Keratinocyte (primary cell): Measurements from ENCODE around the gene DDX51. TPM values are rescaled to one million over a fixed set of nuclear protein-coding genes. Genes with fewer than 3 reads are reported as not detected.

ENCODE experiments used
- DNase-seq: peaks from one replicate; pipeline ENCODE4 v3.0.0-alpha.2; 2011; ENCODE audit warnings: low read depth, missing footprints, low spot score
- FAIRE-seq: peaks from 2 replicates; lab custom pipeline; 2011; peaks lifted over from hg19 to GRCh38; lab: Jason Lieb, UNC
- H2AFZ ChIP-seq: 2 replicates; pipeline ENCODE4 v1.6.0; 2012; ENCODE audit warnings: low read length, control low read depth, inconsistent platforms; ENCODE audit not compliant: control insufficient read depth
- H3K27ac ChIP-seq: 2 replicates; pipeline ENCODE4 v1.5.1; 2011; ENCODE audit warnings: low read length; ENCODE audit not compliant: control insufficient read depth, insufficient read depth
- H3K27me3 ChIP-seq: 3 replicates; pipeline ENCODE4 v1.6.0; 2011; ENCODE audit warnings: low read length; ENCODE audit not compliant: control insufficient read depth, insufficient read depth; ENCODE audit errors: extremely low read depth
- H3K36me3 ChIP-seq, 2 experiments: 2 replicates in 1 of 2; 3 replicates in 1 of 2; pipeline ENCODE4 v1.5.1; 2011; ENCODE audit warnings: low read length in 2 of 2, mild to moderate bottlenecking in 1 of 2; ENCODE audit not compliant: control insufficient read depth in 2 of 2, insufficient read depth in 2 of 2; ENCODE audit errors: extremely low read depth in 1 of 2
- H3K4me1 ChIP-seq: 3 replicates; pipeline ENCODE4 v1.5.1; 2011; ENCODE audit warnings: low read length; ENCODE audit not compliant: control insufficient read depth, insufficient read depth; ENCODE audit errors: extremely low read depth
- H3K4me2 ChIP-seq: 3 replicates; pipeline ENCODE4 v1.6.0; 2011; ENCODE audit warnings: low read depth, low read length; ENCODE audit not compliant: control insufficient read depth, insufficient read depth; ENCODE audit errors: extremely low read depth
- H3K4me3 ChIP-seq, 3 experiments: fragments of 200-600 bp in 1 of 3; sonication (generic) in 1 of 3; 2 replicates in 2 of 3; 3 replicates in 1 of 3; pipeline ENCODE4 v1.5.1; 2011 to 2016; ENCODE audit warnings: low read length in 3 of 3, mild to moderate bottlenecking in 3 of 3, control low read depth in 2 of 3, inconsistent platforms in 1 of 3, low read depth in 1 of 3, mixed read lengths in 1 of 3, mixed run types in 1 of 3, moderate library complexity in 1 of 3; ENCODE audit not compliant: control insufficient read depth in 2 of 3, insufficient read depth in 2 of 3; ENCODE audit errors: extremely low read depth in 1 of 3
- H3K79me2 ChIP-seq: 2 replicates; pipeline ENCODE4 v1.6.0; 2012; ENCODE audit warnings: low read length; ENCODE audit not compliant: control insufficient read depth, insufficient read depth
- H3K9ac ChIP-seq: 3 replicates; pipeline ENCODE4 v1.6.0; 2011; ENCODE audit warnings: low read length; ENCODE audit not compliant: control insufficient read depth, insufficient read depth; ENCODE audit errors: extremely low read depth
- H3K9me1 ChIP-seq: 3 replicates; pipeline ENCODE4 v1.6.0; 2011; ENCODE audit warnings: low read length; ENCODE audit not compliant: control insufficient read depth, insufficient read depth; ENCODE audit errors: extremely low read depth
- H3K9me3 ChIP-seq: 2 replicates; pipeline ENCODE4 v1.5.1; 2012; ENCODE audit warnings: low read depth, low read length; ENCODE audit not compliant: control insufficient read depth
- H4K20me1 ChIP-seq: 3 replicates; pipeline ENCODE4 v1.6.0; 2011; ENCODE audit warnings: low read length; ENCODE audit not compliant: control insufficient read depth, insufficient read depth; ENCODE audit errors: extremely low read depth
- EZH2 ChIP-seq: IDR thresholded peaks from one replicate; pipeline ENCODE4 v1.6.1; 2012; ENCODE audit warnings: inconsistent platforms, mild to moderate bottlenecking, low read length, moderate library complexity
- dilution Hi-C: fragments of 300-500 bp; cut with MboI; formaldehyde crosslinking; loops from one replicate; pipeline ENCODE4 v1.7.0; 2020; ENCODE audit warnings: low sequenced_read_pairs; ENCODE audit not compliant: extremely low pct_ligation_motif_present
- polyA plus RNA-seq, 5 experiments: library from polyadenylated mRNA; depleted of rRNA in 3 of 5; stranded (reverse) in 3 of 5; stranded (forward) in 1 of 5; unstranded in 1 of 5; fragments of >200 nt; gene quantifications; 1 replicate in 1 of 5; 2 replicates in 3 of 5; 3 replicates in 1 of 5; pipeline versions ENCODE4 v1.2.1 to v1.2.3, GENCODE V29; 2011 to 2012; ENCODE audit warnings: missing spikeins in 2 of 5, low read depth in 1 of 5, low replicate concordance in 1 of 5
- TF ChIP-seq, protein P1 (sequence below), 3 experiments: IDR thresholded peaks in 1 of 3; conservative IDR thresholded peaks in 1 of 3; optimal IDR thresholded peaks in 1 of 3; 2 replicates in 2 of 3; 3 replicates in 1 of 3; pipeline versions ENCODE3 to v1.5.1; 2011; ENCODE audit warnings: low read length in 3 of 3, mild to moderate bottlenecking in 3 of 3, moderate library complexity in 2 of 3, control low read depth in 1 of 3, inconsistent platforms in 1 of 3; ENCODE audit not compliant: insufficient read depth in 2 of 3; ENCODE audit errors: extremely low read depth in 1 of 3

The DDX51 gene
- polyA plus RNA-seq, 1 donor (not counting 4 experiments of a cell fraction or from before 2014, with no cell fraction given), result 7.4 TPM

- dilution Hi-C loops, result no loop called here
- FAIRE-seq (no peak), DNase-seq (no peak)
- no peaks in the 10 kb centered on the region for H3K9me3 ChIP-seq
- no peaks in the 10 kb centered on the region for H3K79me2 ChIP-seq
- no peak overlapping the region for H2AFZ ChIP-seq
- H3K9ac ChIP-seq, result no peak overlapping the region
- H3K4me2 ChIP-seq, result no peak overlapping the region
- H3K4me3 ChIP-seq, result no peak overlapping the region
- H3K36me3 ChIP-seq, result peaks cover 0 to 5% of the 10 kb centered on the region in 2 experiments
- no peaks in the 10 kb centered on the region for H3K27me3 ChIP-seq
- no peak for TF ChIP-seq EZH2
- H3K27ac ChIP-seq, result no peak overlapping the region
- H4K20me1 ChIP-seq, result no peaks in the 10 kb centered on the region
- H3K9me1 ChIP-seq, result no peaks in the 10 kb centered on the region
- no peaks in the 10 kb centered on the region for H3K4me1 ChIP-seq
These were observed 41.8 kb downstream of the DDX51 start for GRCh38 chr12:132102297-132102696.

DNA sequence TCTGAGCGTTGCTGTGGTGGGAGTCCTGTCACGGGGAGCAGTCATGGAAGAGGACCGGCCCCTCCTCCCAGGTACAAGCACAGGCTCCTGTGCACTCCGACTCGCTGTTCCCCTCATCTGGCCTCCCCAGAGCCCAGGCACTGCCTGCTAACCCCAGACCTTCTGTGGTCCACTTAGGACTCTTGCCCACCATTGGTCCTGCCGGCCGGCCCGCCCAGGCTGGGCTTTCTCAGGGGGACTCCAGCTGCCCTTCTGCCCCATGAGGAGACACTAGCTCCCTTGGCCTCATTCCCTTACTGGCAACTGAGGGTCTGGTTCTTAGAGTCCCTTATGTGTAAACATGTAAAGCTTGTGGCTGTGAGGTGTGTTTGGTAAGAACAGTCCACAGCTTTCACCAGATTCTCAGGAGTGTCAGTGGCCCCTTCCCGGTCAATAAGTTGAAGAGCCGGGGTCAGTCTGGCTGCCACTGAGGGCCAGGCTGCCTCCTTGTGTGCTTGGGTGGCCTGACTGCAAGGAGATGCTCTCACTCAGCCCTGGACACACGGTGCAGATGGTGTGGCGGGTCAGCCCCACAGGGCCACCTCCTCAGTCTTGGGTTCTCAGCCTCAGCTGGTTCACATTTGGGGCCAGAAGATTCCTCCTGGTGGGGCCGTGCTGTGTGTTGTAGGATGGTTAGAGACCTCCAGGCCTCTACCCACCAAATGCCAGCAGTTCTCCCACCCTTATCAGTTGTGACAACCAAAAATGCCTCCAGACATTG lies 43.6 kb downstream of the DDX51 start:
- H3K9me1 ChIP-seq, result no peaks in the 10 kb centered on the region
- H3K4me1 ChIP-seq, result no peaks in the 10 kb centered on the region
- dilution Hi-C loops, result no loop called here
- H3K79me2 ChIP-seq, result peaks cover 3% of the 10 kb centered on the region
- no peaks in the 10 kb centered on the region for H4K20me1 ChIP-seq
- no peaks in the 10 kb centered on the region for H3K9me3 ChIP-seq
- H3K9ac ChIP-seq, result no peak overlapping the region
- no peak overlapping the region for H3K4me2 ChIP-seq
- H3K27ac ChIP-seq, result no peak overlapping the region
- DNase-seq (no peak), FAIRE-seq (no peak)
- no peak overlapping the region for H2AFZ ChIP-seq
- no peak overlapping the region for H3K4me3 ChIP-seq
- TF ChIP-seq, protein P1, sequence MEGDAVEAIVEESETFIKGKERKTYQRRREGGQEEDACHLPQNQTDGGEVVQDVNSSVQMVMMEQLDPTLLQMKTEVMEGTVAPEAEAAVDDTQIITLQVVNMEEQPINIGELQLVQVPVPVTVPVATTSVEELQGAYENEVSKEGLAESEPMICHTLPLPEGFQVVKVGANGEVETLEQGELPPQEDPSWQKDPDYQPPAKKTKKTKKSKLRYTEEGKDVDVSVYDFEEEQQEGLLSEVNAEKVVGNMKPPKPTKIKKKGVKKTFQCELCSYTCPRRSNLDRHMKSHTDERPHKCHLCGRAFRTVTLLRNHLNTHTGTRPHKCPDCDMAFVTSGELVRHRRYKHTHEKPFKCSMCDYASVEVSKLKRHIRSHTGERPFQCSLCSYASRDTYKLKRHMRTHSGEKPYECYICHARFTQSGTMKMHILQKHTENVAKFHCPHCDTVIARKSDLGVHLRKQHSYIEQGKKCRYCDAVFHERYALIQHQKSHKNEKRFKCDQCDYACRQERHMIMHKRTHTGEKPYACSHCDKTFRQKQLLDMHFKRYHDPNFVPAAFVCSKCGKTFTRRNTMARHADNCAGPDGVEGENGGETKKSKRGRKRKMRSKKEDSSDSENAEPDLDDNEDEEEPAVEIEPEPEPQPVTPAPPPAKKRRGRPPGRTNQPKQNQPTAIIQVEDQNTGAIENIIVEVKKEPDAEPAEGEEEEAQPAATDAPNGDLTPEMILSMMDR (optimal IDR thresholded peaks at IDR 0.05 in 1 of 3, IDR thresholded peaks at IDR 0.05 in 1 of 3, conservative IDR thresholded peaks at IDR 0.05 in 1 of 3; ENCODE audit: extremely low read depth in 1 of 3, insufficient read depth in 2 of 3, low read length in 3 of 3), result no peak
- no peak for TF ChIP-seq EZH2
- peaks cover 0 to 5% of the 10 kb centered on the region in 2 experiments for H3K36me3 ChIP-seq
- no peaks in the 10 kb centered on the region for H3K27me3 ChIP-seq
